Coronary artery (tissue), 2 donors: ENCODE results near the gene GRXCR1.

Source experiments
- DNase-seq: peaks from one replicate; pipeline ENCODE4 v3.0.0-alpha.2; 2017; ENCODE audit warnings: low spot score
- H3K27ac ChIP-seq, 2 donors: fragments of 200-600 bp; sonication (generic); one replicate each; pipeline ENCODE4 v1.5.1; 2016 to 2019
- H3K4me3 ChIP-seq: fragments of 200-600 bp; sonication (generic); 2 replicates; pipeline ENCODE4 v1.5.1; 2016; ENCODE audit warnings: mild to moderate bottlenecking, moderate library complexity
- CTCF ChIP-seq: fragments of 200-600 bp; sonication (generic); IDR thresholded peaks from one replicate; pipeline ENCODE4 v1.5.1; 2019; ENCODE audit warnings: antibody characterized with exemption

GRXCR1 gene

GRCh38 chr4:42955746-42956505 is 63.4 kb downstream of the GRXCR1 start:
- Histone ChIP-seq H3K4me3 (no peak overlapping the region), H3K27ac (no peak overlapping the region)
- no peak for TF ChIP-seq CTCF
- DNase-seq, result no peak

- Histone ChIP-seq H3K27ac (no peak overlapping the region), H3K4me3 (no peak overlapping the region)
- TF ChIP-seq CTCF, result no peak
- DNase-seq, result no peak
Observed at GRCh38 chr4:42965326-42965725, 72.8 kb downstream of the GRXCR1 start.

DNA sequence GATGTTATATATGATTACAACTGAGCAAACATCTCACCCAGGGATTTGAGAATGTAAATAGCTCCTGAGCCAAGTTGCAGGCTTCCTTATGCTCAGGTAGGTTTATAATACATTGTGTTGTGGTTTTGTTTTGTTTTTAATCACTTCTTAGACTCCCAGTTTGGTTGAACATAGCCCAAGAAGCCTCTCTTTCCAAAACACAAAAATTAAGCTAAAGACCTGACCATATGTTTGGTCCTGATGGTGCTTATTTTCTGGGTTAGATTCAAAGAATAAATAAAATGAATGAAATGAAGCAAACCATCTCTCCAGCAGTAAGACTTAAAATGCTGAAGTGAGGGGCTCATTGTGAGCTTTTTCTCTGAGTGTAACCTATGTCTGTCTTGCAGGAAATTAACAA is 93.5 kb downstream of the GRXCR1 start:
- DNase-seq, result no peak
- Histone ChIP-seq H3K27ac (no peak overlapping the region), H3K4me3 (no peak overlapping the region)
- TF ChIP-seq CTCF, result no peak

DNA sequence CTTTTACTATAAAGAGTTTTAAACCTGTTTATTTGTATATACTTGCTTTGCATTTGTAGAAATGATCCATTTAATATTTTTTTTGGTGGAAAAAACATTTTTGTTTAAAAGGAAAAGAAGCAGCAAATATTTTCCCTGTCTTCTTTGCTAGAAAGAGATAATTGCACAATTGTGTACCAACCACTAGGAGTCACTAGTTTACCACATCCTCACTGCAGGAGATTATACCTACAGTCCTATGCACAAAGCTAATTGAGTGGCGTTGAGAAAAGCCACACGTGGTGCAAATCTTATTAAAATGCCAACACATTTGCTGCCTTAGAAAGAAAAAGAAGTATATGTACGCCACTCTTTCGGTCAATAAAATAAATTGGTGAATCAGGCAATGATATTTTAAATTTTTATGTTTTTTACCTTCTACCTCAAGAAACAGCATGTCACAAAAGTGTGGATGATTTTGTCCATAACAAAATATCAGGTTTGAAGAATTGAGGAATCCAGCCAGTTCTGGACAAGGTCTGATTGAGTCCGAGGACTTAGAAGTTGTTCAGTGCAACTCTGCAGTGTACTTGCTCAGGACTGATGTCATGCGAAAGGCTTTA is 102.9 kb downstream of the GRXCR1 start:
- DNase-seq, result no peak
- no peak overlapping the region for H3K27ac ChIP-seq
- TF ChIP-seq CTCF, result peak; percentile 46
- H3K4me3 ChIP-seq, result no peak overlapping the region

GRCh38 chr4:43008793-43009192 is 116.3 kb downstream of the GRXCR1 start:
- TF ChIP-seq CTCF, result no peak
- DNase-seq, result no peak
- H3K4me3 ChIP-seq, result no peak overlapping the region
- no peak overlapping the region for H3K27ac ChIP-seq

DNA sequence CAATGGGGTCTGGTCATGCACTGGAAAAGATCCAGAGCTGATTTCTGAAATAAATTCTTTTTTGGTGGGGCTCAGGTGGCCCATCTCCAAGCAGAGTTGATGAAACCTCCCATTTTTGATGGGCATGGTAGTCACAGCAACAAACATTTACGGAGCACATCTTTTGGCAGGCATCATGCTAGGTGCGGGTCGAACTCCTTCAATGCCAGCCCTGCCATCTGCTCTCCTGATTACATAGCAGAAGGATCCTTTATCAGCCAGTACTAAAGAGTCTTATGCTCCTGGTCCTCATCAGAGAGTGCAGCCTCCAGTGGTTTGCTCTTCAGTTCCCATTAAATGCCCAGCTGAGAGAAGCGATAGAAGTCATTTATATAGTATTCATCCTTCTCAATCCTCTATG is 121.7 kb downstream of the GRXCR1 start:
- Histone ChIP-seq H3K4me3 (no peak overlapping the region), H3K27ac (no peak overlapping the region)
- no peak for DNase-seq
- no peak for TF ChIP-seq CTCF

- Histone ChIP-seq H3K27ac (no peak overlapping the region), H3K4me3 (no peak overlapping the region)
- no peak for TF ChIP-seq CTCF
- no peak for DNase-seq
Observed at GRCh38 chr4:43041632-43042031, 149.1 kb downstream of the GRXCR1 start.
